ENCODE measurements around the gene CENPL.
"Not testable (repeated sequence)": the region's sequence is repeated elsewhere in the genome, so short reads cannot be mapped to it uniquely, and the experiment has no call there.

GRCh38 chr1:173862146-173862768, 37.6 kb upstream of the CENPL start:
- not testable (repeated sequence) for TF ChIP-seq CTCF (IDR thresholded peaks at IDR 0.05; ENCODE audit: borderline replicate concordance, extremely low read depth, low read length, poor library complexity, severe bottlenecking); EZH2 (IDR thresholded peaks at IDR 0.05; ENCODE audit: borderline replicate concordance, low read depth, low read length, severe bottlenecking)

All from DND-41 (cell line).